Measurements from ENCODE around the gene EXOC6B. TPM values are rescaled to one million over a fixed set of nuclear protein-coding genes. Genes with fewer than 3 reads are reported as not detected.

EXOC6B gene
- total RNA-seq, 1 experiment from 2014 or later = not detected

DNA sequence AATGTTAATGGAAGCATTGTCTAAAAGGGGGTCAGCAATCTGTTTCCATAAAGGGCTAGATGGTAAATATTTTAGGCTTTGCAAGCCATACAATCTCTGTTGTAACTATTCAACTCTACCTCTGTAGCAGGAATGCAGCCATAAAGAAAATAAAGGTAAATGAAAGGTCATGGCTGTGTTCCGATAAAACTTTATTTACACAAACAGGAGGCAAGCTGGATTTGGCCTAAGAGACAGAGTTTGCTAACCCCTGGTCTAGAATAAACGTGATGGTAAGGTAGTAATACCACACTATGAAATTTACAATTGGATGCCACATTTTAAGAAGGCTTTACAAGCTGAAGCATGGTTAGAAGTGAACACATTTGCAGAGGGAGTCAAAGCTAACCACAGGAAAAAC is 91.4 kb downstream of the EXOC6B start:
- Histone ChIP-seq H3K4me3 (ENCODE audit: low read length) (no peak overlapping the region), H3K9me3 (ENCODE audit: low read length) (no peaks in the 10 kb centered on the region), H3K9ac (ENCODE audit: low read length) (no peak overlapping the region), H3K4me1 (ENCODE audit: low read length) (no peaks in the 10 kb centered on the region), H4K20me1 (ENCODE audit: insufficient read depth, low read depth, low read length) (no peaks in the 10 kb centered on the region), H3K27ac (ENCODE audit: low read length) (no peak overlapping the region), H3K36me3 (ENCODE audit: insufficient read depth, low read length) (no peaks in the 10 kb centered on the region), H3K79me2 (ENCODE audit: low read length) (no peaks in the 10 kb centered on the region), H2AFZ (ENCODE audit: low read length) (no peak overlapping the region), H3K9me2 (replicated peaks; ENCODE audit: insufficient read depth, low read length) (no peaks in the 10 kb centered on the region), H3K27me3 (ENCODE audit: low read length) (peaks cover 6% of the 10 kb centered on the region; the same call in 1 of the 2 replicates), H3K4me2 (ENCODE audit: low read depth, low read length, poor library complexity, severe bottlenecking) (no peak overlapping the region)
- no peak for DNase-seq

DNA sequence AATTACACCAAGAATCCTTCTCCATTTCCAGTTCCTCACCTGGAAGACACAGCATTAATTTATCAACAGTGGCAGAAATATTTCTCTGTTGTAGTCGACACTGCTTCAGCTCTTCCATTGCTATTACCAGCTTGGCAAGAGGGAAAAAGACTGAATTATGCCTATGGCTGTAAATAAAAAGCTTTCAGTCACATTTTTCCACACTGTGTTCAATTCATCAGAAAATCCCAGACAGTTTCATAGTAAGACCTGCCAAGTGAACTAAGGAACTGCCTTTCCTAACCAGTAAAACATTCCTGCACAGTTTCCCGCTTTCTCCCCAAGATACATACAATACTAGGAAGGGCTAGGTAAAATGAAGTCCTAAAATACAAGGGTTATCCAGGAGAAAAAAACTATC is 94.7 kb downstream of the EXOC6B start:
- H2AFZ ChIP-seq (ENCODE audit: low read length) = no peak overlapping the region
- no peaks in the 10 kb centered on the region for H3K79me2 ChIP-seq (ENCODE audit: low read length)
- H3K9me3 ChIP-seq (ENCODE audit: low read length) = no peaks in the 10 kb centered on the region
- H4K20me1 ChIP-seq (ENCODE audit: insufficient read depth, low read depth, low read length) = no peaks in the 10 kb centered on the region
- H3K27me3 ChIP-seq (ENCODE audit: low read length) = peaks cover 6% of the 10 kb centered on the region; the same call in 1 of the 2 replicates
- no peak overlapping the region for H3K4me3 ChIP-seq (ENCODE audit: low read length)
- H3K36me3 ChIP-seq (ENCODE audit: insufficient read depth, low read length) = no peaks in the 10 kb centered on the region
- H3K9me2 ChIP-seq (replicated peaks; ENCODE audit: insufficient read depth, low read length) = no peaks in the 10 kb centered on the region
- no peaks in the 10 kb centered on the region for H3K4me1 ChIP-seq (ENCODE audit: low read length)
- H3K4me2 ChIP-seq (ENCODE audit: low read depth, low read length, poor library complexity, severe bottlenecking) = no peak overlapping the region
- no peak for DNase-seq
- no peak overlapping the region for H3K9ac ChIP-seq (ENCODE audit: low read length)
- no peak overlapping the region for H3K27ac ChIP-seq (ENCODE audit: low read length)

DNA sequence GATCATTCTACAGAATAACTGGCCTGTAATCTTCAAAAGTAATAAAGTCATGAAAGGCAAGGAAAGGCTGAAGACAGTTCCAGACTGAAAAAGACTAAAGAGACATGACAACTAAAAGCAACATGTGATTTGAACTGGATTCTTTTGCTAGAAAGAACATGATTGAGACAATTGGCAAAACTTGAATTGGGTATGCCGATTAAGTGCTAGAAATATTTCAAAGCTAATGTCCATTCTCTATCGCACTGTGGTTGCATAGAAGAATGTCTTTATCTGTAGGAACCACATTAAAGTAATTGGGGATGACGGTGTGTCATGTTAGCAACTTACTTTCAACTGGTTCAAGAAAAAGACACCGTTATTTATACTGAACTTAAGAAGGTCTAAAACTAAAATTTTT is 98.5 kb downstream of the EXOC6B start:
- Histone ChIP-seq H2AFZ (ENCODE audit: low read length) (no peak overlapping the region), H3K4me1 (ENCODE audit: low read length) (no peaks in the 10 kb centered on the region)
- DNase-seq = no peak

DNA sequence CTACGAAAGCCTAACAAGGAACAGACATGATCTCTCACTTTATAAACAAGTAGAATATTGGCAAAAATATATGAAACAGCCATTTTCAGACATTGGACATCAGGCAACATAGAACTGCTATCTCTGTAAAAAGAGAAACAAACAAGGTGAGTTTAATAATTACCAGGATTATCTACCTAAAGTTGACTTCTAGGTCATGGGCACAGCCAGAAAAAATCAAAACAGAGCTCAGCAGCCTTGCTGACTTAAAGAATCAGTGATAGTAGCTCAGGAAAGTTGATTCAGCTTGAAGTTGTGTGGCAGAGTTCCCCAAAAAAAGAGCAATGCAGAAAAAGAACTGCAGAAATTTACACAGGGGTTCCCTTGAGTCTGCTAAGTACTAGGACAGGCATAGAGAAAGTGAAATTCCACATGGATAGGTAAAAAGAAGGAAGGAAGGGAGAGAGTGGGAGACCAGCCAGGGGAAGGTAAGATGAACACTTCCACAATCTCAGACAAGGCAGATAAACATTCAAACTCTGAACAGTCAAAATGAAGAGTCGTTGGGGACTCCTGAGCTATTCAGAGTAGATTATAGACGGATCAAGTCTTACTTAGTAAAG is 102.0 kb downstream of the EXOC6B start:
- DNase-seq = no peak
- Histone ChIP-seq H3K9ac (ENCODE audit: low read length) (no peak overlapping the region), H3K4me2 (ENCODE audit: low read depth, low read length, poor library complexity, severe bottlenecking) (no peak overlapping the region), H2AFZ (ENCODE audit: low read length) (no peak overlapping the region), H3K36me3 (ENCODE audit: insufficient read depth, low read length) (no peaks in the 10 kb centered on the region), H4K20me1 (ENCODE audit: insufficient read depth, low read depth, low read length) (no peaks in the 10 kb centered on the region), H3K79me2 (ENCODE audit: low read length) (no peaks in the 10 kb centered on the region), H3K27ac (ENCODE audit: low read length) (no peak overlapping the region), H3K9me2 (replicated peaks; ENCODE audit: insufficient read depth, low read length) (no peaks in the 10 kb centered on the region), H3K4me1 (ENCODE audit: low read length) (no peaks in the 10 kb centered on the region), H3K4me3 (ENCODE audit: low read length) (no peak overlapping the region), H3K27me3 (ENCODE audit: low read length) (no peaks in the 10 kb centered on the region), H3K9me3 (ENCODE audit: low read length) (no peaks in the 10 kb centered on the region)

More for the DNA sequence above, 98.5 kb downstream of the EXOC6B start:
- Histone ChIP-seq H3K79me2 (ENCODE audit: low read length) (no peaks in the 10 kb centered on the region), H3K27ac (ENCODE audit: low read length) (no peak overlapping the region), H3K9me3 (ENCODE audit: low read length) (no peaks in the 10 kb centered on the region), H4K20me1 (ENCODE audit: insufficient read depth, low read depth, low read length) (no peaks in the 10 kb centered on the region), H3K4me3 (ENCODE audit: low read length) (no peak overlapping the region), H3K27me3 (ENCODE audit: low read length) (no peaks in the 10 kb centered on the region), H3K36me3 (ENCODE audit: insufficient read depth, low read length) (no peaks in the 10 kb centered on the region), H3K9me2 (replicated peaks; ENCODE audit: insufficient read depth, low read length) (no peaks in the 10 kb centered on the region), H3K4me2 (ENCODE audit: low read depth, low read length, poor library complexity, severe bottlenecking) (no peak overlapping the region), H3K9ac (ENCODE audit: low read length) (no peak overlapping the region)

DNA sequence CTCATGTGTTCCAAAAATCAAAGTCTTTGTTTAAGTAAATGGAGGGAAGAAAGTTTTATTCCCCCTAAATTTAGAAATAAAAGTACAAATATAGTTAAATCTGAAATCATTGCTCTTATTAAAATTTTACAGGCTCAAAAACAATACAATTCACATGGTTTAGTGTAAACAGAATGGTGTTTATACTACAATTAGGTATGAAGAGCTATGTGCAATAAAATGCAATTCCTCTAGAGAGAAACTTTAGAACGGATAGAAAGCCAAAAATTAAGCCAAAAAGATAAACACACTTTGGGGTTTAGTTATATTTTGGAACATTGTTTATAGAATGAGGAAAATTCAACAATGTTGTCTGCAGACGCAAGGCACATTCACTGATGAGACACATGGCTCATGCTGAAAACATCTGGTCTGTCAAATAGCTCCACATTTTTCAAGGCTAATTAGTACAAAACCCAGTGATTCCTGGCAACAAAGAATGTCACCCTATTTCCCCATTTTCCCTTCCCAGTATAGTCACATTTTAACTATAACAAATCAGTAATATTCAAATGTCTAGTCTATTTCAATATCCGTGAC is 103.3 kb downstream of the EXOC6B start:
- Histone ChIP-seq H3K79me2 (ENCODE audit: low read length) (no peaks in the 10 kb centered on the region), H3K9ac (ENCODE audit: low read length) (no peak overlapping the region), H3K9me3 (ENCODE audit: low read length) (no peaks in the 10 kb centered on the region), H3K9me2 (replicated peaks; ENCODE audit: insufficient read depth, low read length) (no peaks in the 10 kb centered on the region), H3K4me1 (ENCODE audit: low read length) (no peaks in the 10 kb centered on the region), H3K27me3 (ENCODE audit: low read length) (no peaks in the 10 kb centered on the region), H3K4me3 (ENCODE audit: low read length) (no peak overlapping the region), H3K36me3 (ENCODE audit: insufficient read depth, low read length) (no peaks in the 10 kb centered on the region), H3K27ac (ENCODE audit: low read length) (no peak overlapping the region), H3K4me2 (ENCODE audit: low read depth, low read length, poor library complexity, severe bottlenecking) (no peak overlapping the region), H2AFZ (ENCODE audit: low read length) (no peak overlapping the region), H4K20me1 (ENCODE audit: insufficient read depth, low read depth, low read length) (no peaks in the 10 kb centered on the region)
- no peak for DNase-seq

DNA sequence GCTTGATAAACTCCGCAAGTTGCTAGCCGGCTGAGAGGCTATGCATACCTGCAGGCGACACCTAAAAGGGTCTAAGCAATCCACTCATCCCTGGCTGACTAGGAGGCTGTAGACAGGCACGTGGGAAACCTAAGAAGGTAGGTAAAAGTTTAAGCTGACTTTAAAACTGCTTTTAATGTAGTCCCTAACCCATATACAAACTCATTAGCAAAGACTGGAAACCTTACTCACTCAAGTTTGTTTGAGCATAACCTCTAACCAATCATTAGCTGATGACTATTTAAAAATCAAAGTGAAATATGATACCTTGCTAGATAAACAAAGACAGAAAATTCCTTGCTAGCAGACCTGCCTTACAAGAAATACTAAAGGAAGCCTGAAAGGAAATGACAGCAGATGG is 106.4 kb downstream of the EXOC6B start:
- H4K20me1 ChIP-seq (ENCODE audit: insufficient read depth, low read depth, low read length) = no peaks in the 10 kb centered on the region
- H3K9ac ChIP-seq (ENCODE audit: low read length) = no peak overlapping the region
- no peaks in the 10 kb centered on the region for H3K36me3 ChIP-seq (ENCODE audit: insufficient read depth, low read length)
- H3K4me3 ChIP-seq (ENCODE audit: low read length) = no peak overlapping the region
- H3K4me1 ChIP-seq (ENCODE audit: low read length) = no peaks in the 10 kb centered on the region
- H3K9me3 ChIP-seq (ENCODE audit: low read length) = no peaks in the 10 kb centered on the region
- no peaks in the 10 kb centered on the region for H3K27me3 ChIP-seq (ENCODE audit: low read length)
- no peak for DNase-seq
- no peak overlapping the region for H3K4me2 ChIP-seq (ENCODE audit: low read depth, low read length, poor library complexity, severe bottlenecking)
- no peak overlapping the region for H2AFZ ChIP-seq (ENCODE audit: low read length)
- H3K9me2 ChIP-seq (replicated peaks; ENCODE audit: insufficient read depth, low read length) = no peaks in the 10 kb centered on the region
- H3K27ac ChIP-seq (ENCODE audit: low read length) = no peak overlapping the region
- H3K79me2 ChIP-seq (ENCODE audit: low read length) = no peaks in the 10 kb centered on the region

DNA sequence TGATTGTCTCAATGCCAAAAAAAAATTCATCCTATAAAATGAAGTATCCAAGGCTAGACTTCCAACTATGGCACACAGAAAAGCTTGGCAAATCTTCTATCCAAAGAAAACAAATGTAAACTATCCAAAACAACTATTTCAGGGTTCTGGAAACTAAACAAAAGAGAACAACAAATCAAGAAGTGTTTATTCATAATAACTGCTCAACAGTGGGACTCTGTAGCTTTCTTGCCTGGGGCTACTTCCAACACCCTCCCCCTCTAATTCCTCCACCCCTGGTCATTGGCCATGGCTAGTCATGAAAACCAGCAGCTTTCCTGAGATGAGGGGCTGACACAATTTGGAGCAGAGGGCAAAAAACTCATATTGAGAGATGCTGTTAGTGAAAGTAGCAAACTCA is 107.0 kb downstream of the EXOC6B start:
- Histone ChIP-seq H3K4me2 (ENCODE audit: low read depth, low read length, poor library complexity, severe bottlenecking) (no peak overlapping the region), H3K27ac (ENCODE audit: low read length) (no peak overlapping the region), H3K79me2 (ENCODE audit: low read length) (no peaks in the 10 kb centered on the region), H3K9me2 (replicated peaks; ENCODE audit: insufficient read depth, low read length) (no peaks in the 10 kb centered on the region), H3K4me1 (ENCODE audit: low read length) (no peaks in the 10 kb centered on the region), H2AFZ (ENCODE audit: low read length) (no peak overlapping the region), H3K36me3 (ENCODE audit: insufficient read depth, low read length) (no peaks in the 10 kb centered on the region), H3K9me3 (ENCODE audit: low read length) (no peaks in the 10 kb centered on the region), H3K4me3 (ENCODE audit: low read length) (no peak overlapping the region), H3K9ac (ENCODE audit: low read length) (no peak overlapping the region), H3K27me3 (ENCODE audit: low read length) (no peaks in the 10 kb centered on the region), H4K20me1 (ENCODE audit: insufficient read depth, low read depth, low read length) (no peaks in the 10 kb centered on the region)
- no peak for DNase-seq

DNA sequence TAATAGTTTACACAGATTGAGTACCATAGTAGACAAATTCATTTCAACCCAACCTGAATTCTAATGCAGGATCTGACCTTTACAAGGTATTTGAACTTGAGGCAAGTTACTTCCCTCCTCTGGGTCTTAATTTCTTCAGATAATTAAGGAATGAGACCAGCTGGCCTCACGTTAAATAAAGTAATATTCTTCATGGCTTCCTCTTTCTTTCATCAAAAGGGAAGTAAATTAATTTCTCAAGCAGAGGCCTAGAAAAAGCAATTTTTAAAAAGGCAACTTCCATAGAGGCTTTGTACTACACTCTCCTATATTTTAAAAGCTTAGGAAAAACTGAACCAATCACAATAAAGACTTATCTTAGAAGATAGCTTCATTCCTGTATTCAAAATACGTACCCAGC is 109.2 kb downstream of the EXOC6B start:
- H3K27me3 ChIP-seq (ENCODE audit: low read length) = no peaks in the 10 kb centered on the region
- DNase-seq = no peak
- no peak overlapping the region for H3K9ac ChIP-seq (ENCODE audit: low read length)
- no peak overlapping the region for H3K4me3 ChIP-seq (ENCODE audit: low read length)
- no peaks in the 10 kb centered on the region for H3K79me2 ChIP-seq (ENCODE audit: low read length)
- no peaks in the 10 kb centered on the region for H4K20me1 ChIP-seq (ENCODE audit: insufficient read depth, low read depth, low read length)
- no peaks in the 10 kb centered on the region for H3K36me3 ChIP-seq (ENCODE audit: insufficient read depth, low read length)
- H3K9me3 ChIP-seq (ENCODE audit: low read length) = no peaks in the 10 kb centered on the region
- H3K9me2 ChIP-seq (replicated peaks; ENCODE audit: insufficient read depth, low read length) = no peaks in the 10 kb centered on the region
- no peak overlapping the region for H3K27ac ChIP-seq (ENCODE audit: low read length)
- H3K4me1 ChIP-seq (ENCODE audit: low read length) = no peaks in the 10 kb centered on the region
- H2AFZ ChIP-seq (ENCODE audit: low read length) = no peak overlapping the region
- no peak overlapping the region for H3K4me2 ChIP-seq (ENCODE audit: low read depth, low read length, poor library complexity, severe bottlenecking)
